DOHH2 (cell line): Measurements from ENCODE around the gene TXLNB.

Experiments
- H3F3A ChIP-seq: fragments of 200-600 bp; sonication (generic), shearing (Covaris generic); 2 replicates; pipeline ENCODE4 v1.6.0; 2016; ENCODE audit warnings: antibody characterized with exemption, mild to moderate bottlenecking; ENCODE audit not compliant: control insufficient read depth, insufficient read depth
- H3K27ac ChIP-seq: fragments of 200-600 bp; sonication (generic); 2 replicates; pipeline ENCODE4 v1.5.1; 2014; ENCODE audit warnings: low read depth, mild to moderate bottlenecking, low read length, moderate library complexity
- H3K27me3 ChIP-seq: fragments of 200-600 bp; sonication (generic); 2 replicates; pipeline ENCODE4 v1.6.1; 2014; ENCODE audit warnings: mild to moderate bottlenecking, low read length, mixed read lengths; ENCODE audit not compliant: control insufficient read depth
- H3K36me3 ChIP-seq: fragments of 200-600 bp; sonication (generic); 2 replicates; pipeline ENCODE4 v1.6.1; 2014; ENCODE audit warnings: mild to moderate bottlenecking, low read length, moderate library complexity, mixed read lengths; ENCODE audit not compliant: control insufficient read depth
- H3K4me1 ChIP-seq: fragments of 200-600 bp; sonication (generic); 2 replicates; pipeline ENCODE4 v1.6.1; 2014; ENCODE audit warnings: mild to moderate bottlenecking, low read length, mixed read lengths; ENCODE audit not compliant: control insufficient read depth
- H3K4me2 ChIP-seq: fragments of 200-600 bp; sonication (generic); 2 replicates; pipeline ENCODE4 v1.6.0; 2014; ENCODE audit warnings: mild to moderate bottlenecking, low read length, moderate library complexity
- H3K4me3 ChIP-seq: fragments of 200-600 bp; sonication (generic); 2 replicates; pipeline ENCODE4 v1.5.1; 2014; ENCODE audit warnings: mild to moderate bottlenecking, low read length, mixed read lengths
- H3K79me2 ChIP-seq: fragments of 200-600 bp; sonication (generic); 2 replicates; pipeline ENCODE4 v1.6.1; 2014; ENCODE audit warnings: mild to moderate bottlenecking, low read length, mixed read lengths; ENCODE audit not compliant: control insufficient read depth
- H3K9me2 ChIP-seq: fragments of 200-600 bp; sonication (generic); replicated peaks from 2 replicates; pipeline ENCODE4 v1.6.1; 2014; ENCODE audit warnings: mild to moderate bottlenecking, low read length, mixed read lengths; ENCODE audit not compliant: control insufficient read depth
- H3K9me3 ChIP-seq: fragments of 200-600 bp; sonication (generic); 2 replicates; pipeline ENCODE4 v1.6.1; 2014; ENCODE audit warnings: antibody characterized with exemption, low read length, mixed read lengths; ENCODE audit not compliant: control insufficient read depth, insufficient read depth
- H4K20me1 ChIP-seq: fragments of 200-600 bp; sonication (generic); 2 replicates; pipeline ENCODE4 v1.6.0; 2014; ENCODE audit warnings: low read depth, mild to moderate bottlenecking, antibody characterized with exemption, low read length, moderate library complexity; ENCODE audit not compliant: control insufficient read depth, insufficient read depth
- CTCF ChIP-seq: fragments of 200-600 bp; sonication (generic); IDR thresholded peaks from one replicate; pipeline ENCODE4 v1.5.1; 2014; ENCODE audit warnings: antibody characterized with exemption, mild to moderate bottlenecking, low read depth, low read length; ENCODE audit not compliant: poor library complexity, severe bottlenecking
- EZH2phosphoT487 ChIP-seq: fragments of 200-600 bp; sonication (generic); IDR thresholded peaks from 2 replicates; pipeline ENCODE4 v1.6.1; 2017; ENCODE audit warnings: borderline replicate concordance, mild to moderate bottlenecking, antibody characterized with exemption, low read length, moderate library complexity, mixed read lengths

Gene TXLNB

GRCh38 chr6:139337830-139338229 lies 46.0 kb upstream of the TXLNB start:
- Histone ChIP-seq H3K36me3 (no peaks in the 10 kb centered on the region), H3K4me2 (no peak overlapping the region), H3K9me3 (no peaks in the 10 kb centered on the region), H4K20me1 (no peaks in the 10 kb centered on the region), H3F3A (no peaks in the 10 kb centered on the region), H3K79me2 (no peaks in the 10 kb centered on the region), H3K4me1 (peaks cover 42% of the 10 kb centered on the region), H3K9me2 (no peaks in the 10 kb centered on the region), H3K27ac (no peak overlapping the region), H3K4me3 (no peak overlapping the region), H3K27me3 (no peaks in the 10 kb centered on the region)
- no peak for TF ChIP-seq EZH2phosphoT487
- no peak for TF ChIP-seq CTCF

GRCh38 chr6:139337001-139337400 lies 45.2 kb upstream of the TXLNB start:
- Histone ChIP-seq H3K27me3 (no peaks in the 10 kb centered on the region), H3K4me1 (peaks cover 39% of the 10 kb centered on the region), H3K9me3 (no peaks in the 10 kb centered on the region), H3K79me2 (no peaks in the 10 kb centered on the region), H3K4me3 (peak overlapping the region; percentile 22; the same call in 1 of the 2 replicates), H4K20me1 (no peaks in the 10 kb centered on the region), H3K9me2 (no peaks in the 10 kb centered on the region), H3K4me2 (peak overlapping the region; percentile 48), H3K27ac (peak overlapping the region; percentile 56), H3F3A (no peaks in the 10 kb centered on the region), H3K36me3 (no peaks in the 10 kb centered on the region)
- TF ChIP-seq CTCF (no peak), EZH2phosphoT487 (no peak)

- H3F3A ChIP-seq, result no peaks in the 10 kb centered on the region
- no peaks in the 10 kb centered on the region for H3K79me2 ChIP-seq
These were observed 44.7 kb upstream of the TXLNB start for GRCh38 chr6:139336488-139336887.

More at GRCh38 chr6:139336488-139336887, 44.7 kb upstream of the TXLNB start:
- no peaks in the 10 kb centered on the region for H3K27me3 ChIP-seq
- no peaks in the 10 kb centered on the region for H3K9me2 ChIP-seq
- H3K4me1 ChIP-seq, result peaks cover 39% of the 10 kb centered on the region
- peak overlapping the region; percentile 48 for H3K4me2 ChIP-seq
- no peaks in the 10 kb centered on the region for H3K9me3 ChIP-seq
- H3K4me3 ChIP-seq, result peak overlapping the region; percentile 22
- H3K27ac ChIP-seq, result peak overlapping the region; percentile 56
- TF ChIP-seq EZH2phosphoT487 (no peak), CTCF (no peak)
- no peaks in the 10 kb centered on the region for H3K36me3 ChIP-seq
- H4K20me1 ChIP-seq, result no peaks in the 10 kb centered on the region
